H1 (cell line): ENCODE measurements around the gene THADA. TPM values are rescaled to one million over a fixed set of nuclear protein-coding genes. Genes with fewer than 3 reads are reported as not detected.
A peak's percentile ranks its signal among the peaks of the same experiment; 100 is the strongest.

ENCODE experiments used
- CTCF ChIP-seq, 3 experiments: IDR thresholded peaks; 1 replicate in 2 of 3; 2 replicates in 1 of 3; pipeline versions ENCODE4 v1.5.1 to v1.6.1; 2011; ENCODE audit warnings: low read length in 3 of 3, mild to moderate bottlenecking in 3 of 3, inconsistent platforms in 2 of 3, low read depth in 1 of 3, moderate library complexity in 1 of 3; ENCODE audit not compliant: insufficient read depth in 1 of 3; ENCODE audit errors: control extremely low read depth in 1 of 3
- HDAC6 ChIP-seq: IDR thresholded peaks from one replicate; pipeline ENCODE4 v1.7.1; 2012; ENCODE audit warnings: low read depth, mild to moderate bottlenecking, inconsistent platforms, low read length, moderate library complexity
- SIRT6 ChIP-seq: IDR thresholded peaks from one replicate; pipeline ENCODE4 v1.7.1; 2012; ENCODE audit warnings: low read length, inconsistent platforms
- SP1 ChIP-seq: IDR thresholded peaks from 2 replicates; pipeline ENCODE4 v1.6.1; 2011; ENCODE audit warnings: low read depth, low read length
- SP4 ChIP-seq: IDR thresholded peaks from 2 replicates; pipeline ENCODE4 v1.6.1; 2012; ENCODE audit warnings: low read length, inconsistent platforms
- polyA plus RNA-seq, 7 experiments: library from polyadenylated mRNA; depleted of rRNA in 3 of 7; stranded (reverse) in 5 of 7; unstranded in 2 of 7; fragments of >200 nt in 5 of 7; fragments of 200-250 nt in 2 of 7; gene quantifications; 1 replicate in 5 of 7; 2 replicates in 1 of 7; 4 replicates in 1 of 7; pipeline versions ENCODE4 v1.2.1 to v1.2.3, GENCODE V29; 2011 to 2013; ENCODE audit warnings: missing spikeins in 2 of 7, mixed read lengths in 2 of 7
- total RNA-seq: library from RNA; stranded (reverse); fragmentation: NEBNext Ultra II Directional; extraction: Animal tissue kit (Norgen Biotek cat#: 25700); gene quantifications from 2 replicates; pipeline ENCODE4 v1.2.1, GENCODE V29; 2021

THADA gene
- total and polyA plus RNA-seq, 2 of the 8 experiments (the other 6 are each of a cell fraction or from before 2014, with no cell fraction given) = 22.4 to 26.8 TPM

GRCh38 chr2:43542285-43542933 is 53.4 kb downstream of the THADA start (continued):
- no peak for TF ChIP-seq SP4
- TF ChIP-seq SP1 = no peak
- TF ChIP-seq HDAC6 = no peak
- TF ChIP-seq CTCF (IDR thresholded peaks at IDR 0.05; ENCODE audit: control extremely low read depth in 1 of 3, insufficient read depth in 1 of 3, low read depth in 1 of 3, low read length in 3 of 3) = peak in 1 of 3 experiments; percentile 19; a peak in 2 of 4 replicates
- no peak for TF ChIP-seq SIRT6
